RWPE1 (cell line): ENCODE results near the gene PRR36.
"Not testable (repeated sequence)": the region's sequence is repeated elsewhere in the genome, so short reads cannot be mapped to it uniquely, and the experiment has no call there.

Experiments used
- CTCF ChIA-PET: fragments of 350-600 bp; sonication (Branson Sonifier 250); formaldehyde crosslinking; extraction: SDS; loops from one replicate; lab custom pipeline; 2021; lab: Yijun Ruan, JAX
- POLR2A ChIA-PET: fragments of 400-600 bp; formaldehyde crosslinking; extraction: SDS; loops from one replicate; lab custom pipeline; 2020; ENCODE audit warnings: antibody characterized with exemption; ENCODE audit not compliant: low non-redundant PET; lab: Yijun Ruan, JAX
- DNase-seq: peaks from one replicate; pipeline ENCODE4 v3.0.0; 2012; ENCODE audit warnings: low spot score
- H3K27ac ChIP-seq: fragments of 450-650 bp; 2 replicates; pipeline ENCODE4 v1.5.1; 2017
- CTCF ChIP-seq: fragments of 450-650 bp; conservative IDR thresholded peaks from 2 replicates; pipeline ENCODE4 v1.5.1; 2017; ENCODE audit warnings: low read depth, mild to moderate bottlenecking

PRR36 gene

GRCh38 chr19:7861619-7862412 lies 12.4 kb downstream of the PRR36 start:
- POLR2A ChIA-PET: no interaction called here
- H3K27ac ChIP-seq: no peak overlapping the region
- no peak for TF ChIP-seq CTCF
- CTCF ChIA-PET: interaction anchor here (0.6 to 1.1 kb wide), 3 partner anchors 9 to 140 kb away, joined by 3 to 4 read pairs (median 4); no protein-coding TSS in a partner anchor
- DNase-seq: no peak

- peak overlapping the region; percentile 13; the same call in 1 of the 2 replicates for H3K27ac ChIP-seq
- no peak for TF ChIP-seq CTCF
- DNase-seq: no peak
- POLR2A ChIA-PET: no interaction called here
- CTCF ChIA-PET: interaction anchor here (0.6 to 1.1 kb wide), 3 partner anchors 8 to 141 kb away, joined by 3 to 4 read pairs (median 4); no protein-coding TSS in a partner anchor
Measured at GRCh38 chr19:7860714-7861618, 13.2 kb downstream of the PRR36 start.

GRCh38 chr19:7859831-7860713 lies 14.1 kb downstream of the PRR36 start:
- POLR2A ChIA-PET: no interaction called here
- no peak for DNase-seq
- CTCF ChIA-PET: no interaction called here
- TF ChIP-seq CTCF: no peak
- H3K27ac ChIP-seq: no peak overlapping the region

GRCh38 chr19:7859087-7859486 lies 15.1 kb downstream of the PRR36 start:
- CTCF ChIA-PET: interaction anchor here (0.7 kb wide), 1 partner anchor 459 kb away, joined by 4 read pairs; no protein-coding TSS in a partner anchor
- H3K27ac ChIP-seq, DNase-seq, POLR2A ChIA-PET: not testable (repeated sequence)

- CTCF ChIA-PET: interaction anchor here (1.1 to 1.8 kb wide), 2 partner anchors 8 to 11 kb away, joined by 6 read pairs; no protein-coding TSS in a partner anchor
- DNase-seq: no peak
- H3K27ac ChIP-seq: no peak overlapping the region
- no peak for TF ChIP-seq CTCF
- POLR2A ChIA-PET: no interaction called here
Measured at GRCh38 chr19:7858109-7858770, 15.9 kb downstream of the PRR36 start.

- no peak for TF ChIP-seq CTCF
- CTCF ChIA-PET: interaction anchor here (0.6 to 1.8 kb wide), 3 partner anchors 9 to 63 kb away, joined by 3 to 6 read pairs (median 6); no protein-coding TSS in a partner anchor
- POLR2A ChIA-PET: no interaction called here
- DNase-seq: no peak
- no peak overlapping the region for H3K27ac ChIP-seq
Measured at GRCh38 chr19:7857727-7858108, 16.5 kb downstream of the PRR36 start.
